ENCODE data around the gene DNAH3. TPM values are rescaled to one million over a fixed set of nuclear protein-coding genes. Genes with fewer than 3 reads are reported as not detected.
"Not testable (repeated sequence)": the region's sequence is repeated elsewhere in the genome, so short reads cannot be mapped to it uniquely, and the experiment has no call there.

Gene DNAH3
- total RNA-seq, 1 donor from 2014 or later: 1.4 TPM

GRCh38 chr16:21001262-21001661 is 149.4 kb downstream of the DNAH3 start:
- no peak for DNase-seq (ENCODE audit: low spot score)

GRCh38 chr16:20997147-20997546 is 153.5 kb downstream of the DNAH3 start:
- no peak for DNase-seq (ENCODE audit: low spot score)

- DNase-seq (ENCODE audit: low spot score): no peak
Measured at GRCh38 chr16:20995711-20996110, 154.9 kb downstream of the DNAH3 start.

GRCh38 chr16:20989496-20990070 is 161.1 kb downstream of the DNAH3 start:
- DNase-seq (ENCODE audit: low spot score): not testable (repeated sequence)

- DNase-seq (ENCODE audit: low spot score): no peak
Measured at GRCh38 chr16:20987049-20987448, 163.6 kb downstream of the DNAH3 start.

- no peak for DNase-seq (ENCODE audit: low spot score)
Measured at GRCh38 chr16:20984019-20984418, 166.6 kb downstream of the DNAH3 start.

- no peak for DNase-seq (ENCODE audit: low spot score)
Measured at GRCh38 chr16:20976576-20976975, 174.1 kb downstream of the DNAH3 start.

GRCh38 chr16:20973201-20973600 is 177.4 kb downstream of the DNAH3 start:
- DNase-seq (ENCODE audit: low spot score): not testable (repeated sequence)

- no peak for DNase-seq (ENCODE audit: low spot score)
Measured at GRCh38 chr16:20971401-20971800, 179.2 kb downstream of the DNAH3 start.

GRCh38 chr16:20969386-20969785 is 181.3 kb downstream of the DNAH3 start:
- DNase-seq (ENCODE audit: low spot score): no peak

- DNase-seq (ENCODE audit: low spot score): no peak
Measured at GRCh38 chr16:20968765-20969164, 181.9 kb downstream of the DNAH3 start.

- no peak for DNase-seq (ENCODE audit: low spot score)
Measured at GRCh38 chr16:20960899-20961298, 189.7 kb downstream of the DNAH3 start.

- DNase-seq (ENCODE audit: low spot score): no peak
Measured at GRCh38 chr16:20957153-20957552, 193.5 kb downstream of the DNAH3 start.

- DNase-seq (ENCODE audit: low spot score): peak; percentile 42
Measured at GRCh38 chr16:20956319-20956718, 194.3 kb downstream of the DNAH3 start.

- DNase-seq (ENCODE audit: low spot score): no peak
Measured at GRCh38 chr16:20954574-20954973, 196.1 kb downstream of the DNAH3 start.

- no peak for DNase-seq (ENCODE audit: low spot score)
Measured at GRCh38 chr16:20952139-20952920, 198.3 kb downstream of the DNAH3 start.

GRCh38 chr16:20950294-20950693 is 200.4 kb downstream of the DNAH3 start:
- no peak for DNase-seq (ENCODE audit: low spot score)

GRCh38 chr16:20949660-20950059 is 201.0 kb downstream of the DNAH3 start:
- no peak for DNase-seq (ENCODE audit: low spot score)

GRCh38 chr16:20948444-20948843 is 202.2 kb downstream of the DNAH3 start:
- DNase-seq (ENCODE audit: low spot score): no peak

- DNase-seq (ENCODE audit: low spot score): no peak
Measured at GRCh38 chr16:20946015-20946629, 204.5 kb downstream of the DNAH3 start.

GRCh38 chr16:20945575-20945875 is 205.1 kb downstream of the DNAH3 start:
- DNase-seq (ENCODE audit: low spot score): not testable (repeated sequence)

GRCh38 chr16:20944861-20945574 is 205.6 kb downstream of the DNAH3 start:
- DNase-seq (ENCODE audit: low spot score): no peak
